GM23338 (cell line): ENCODE measurements around the gene FOXA2.
A peak's percentile ranks its signal among the peaks of the same experiment; 100 is the strongest.

Experiments used
- EZH2 ChIP-seq: fragments of 200-600 bp; sonication (generic); IDR thresholded peaks from one replicate; pipeline ENCODE4 v1.8.0; 2017; ENCODE audit warnings: antibody characterized with exemption, mild to moderate bottlenecking, low read depth; ENCODE audit not compliant: unreplicated experiment
- EZH2phosphoT487 ChIP-seq: fragments of 200-600 bp; sonication (generic); IDR thresholded peaks from one replicate; pipeline ENCODE4 v1.8.1; 2018; ENCODE audit warnings: antibody characterized with exemption; ENCODE audit not compliant: unreplicated experiment
- JUNB ChIP-seq: IDR thresholded peaks from one replicate; pipeline ENCODE4 v1.6.1; 2016; ENCODE audit warnings: antibody characterized with exemption; ENCODE audit not compliant: unreplicated experiment
- POLR2AphosphoS5 ChIP-seq: IDR thresholded peaks from 2 replicates; pipeline ENCODE4 v1.6.1; 2016; ENCODE audit warnings: antibody characterized with exemption, low read depth
- ZNF114 ChIP-seq: fragments of 250-450 bp; sonication (Bioruptor Pico); IDR thresholded peaks from 2 replicates; pipeline ENCODE4 v1.5.0; 2020; ENCODE audit warnings: mild to moderate bottlenecking, moderate library complexity
- TF ChIP-seq, protein P1 (sequence below), 2 experiments: fragments of 200-600 bp in 1 of 2; sonication (generic) in 1 of 2; conservative IDR thresholded peaks; 2 replicates each; pipeline versions ENCODE4 v1.5.1 to v1.6.1; 2016 to 2017; ENCODE audit warnings: antibody characterized with exemption in 2 of 2, low read depth in 2 of 2, mild to moderate bottlenecking in 2 of 2, moderate library complexity in 1 of 2
- TF ChIP-seq, protein P2 (sequence below): IDR thresholded peaks from 2 replicates; pipeline ENCODE4 v1.6.1; 2016; ENCODE audit warnings: antibody characterized with exemption
- TF ChIP-seq, protein P3 (sequence below): IDR thresholded peaks from one replicate; pipeline ENCODE4 v1.6.1; 2018; ENCODE audit warnings: antibody characterized with exemption; ENCODE audit not compliant: unreplicated experiment

DNA sequence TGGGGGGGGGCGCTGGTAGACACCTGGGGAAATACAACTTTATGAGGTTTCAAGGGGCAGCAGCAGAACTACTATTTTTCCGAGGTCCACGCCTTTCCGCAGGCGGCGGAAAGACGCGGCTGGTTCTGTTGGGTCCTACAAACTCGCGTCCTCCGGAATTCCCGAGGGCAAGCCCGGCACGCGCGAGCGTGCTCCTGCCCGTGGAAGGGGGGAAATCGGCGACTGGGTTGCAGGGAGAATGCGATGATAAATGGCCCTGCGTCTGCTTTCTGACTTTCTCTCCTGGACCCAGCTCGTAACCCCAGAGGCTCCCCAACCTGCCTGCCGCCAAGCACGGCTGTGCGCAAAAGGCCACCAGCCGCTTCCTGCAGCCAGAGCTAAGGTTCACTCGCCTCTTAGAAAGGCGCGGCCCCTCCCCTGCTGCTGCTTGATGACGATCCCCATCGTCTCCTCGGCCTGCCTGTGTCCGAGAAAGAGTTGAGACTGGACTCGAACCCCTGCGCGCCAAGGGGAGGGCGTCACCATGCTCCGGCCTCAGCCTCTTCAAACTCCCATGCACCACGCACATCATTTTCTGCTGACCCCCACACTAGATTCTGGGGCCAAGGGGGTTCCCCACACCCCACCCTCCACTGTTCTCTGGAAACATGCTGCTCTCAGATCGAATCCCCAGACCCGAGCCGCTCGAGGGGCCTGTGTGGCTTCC, 6.7 kb downstream of the FOXA2 start:
- TF ChIP-seq POLR2AphosphoS5 (no peak), EZH2 (peak; percentile 58), EZH2phosphoT487 (no peak), JUNB (no peak), ZNF114 (CRISPR knock-in tag) (no peak)
- TF ChIP-seq, protein P1, sequence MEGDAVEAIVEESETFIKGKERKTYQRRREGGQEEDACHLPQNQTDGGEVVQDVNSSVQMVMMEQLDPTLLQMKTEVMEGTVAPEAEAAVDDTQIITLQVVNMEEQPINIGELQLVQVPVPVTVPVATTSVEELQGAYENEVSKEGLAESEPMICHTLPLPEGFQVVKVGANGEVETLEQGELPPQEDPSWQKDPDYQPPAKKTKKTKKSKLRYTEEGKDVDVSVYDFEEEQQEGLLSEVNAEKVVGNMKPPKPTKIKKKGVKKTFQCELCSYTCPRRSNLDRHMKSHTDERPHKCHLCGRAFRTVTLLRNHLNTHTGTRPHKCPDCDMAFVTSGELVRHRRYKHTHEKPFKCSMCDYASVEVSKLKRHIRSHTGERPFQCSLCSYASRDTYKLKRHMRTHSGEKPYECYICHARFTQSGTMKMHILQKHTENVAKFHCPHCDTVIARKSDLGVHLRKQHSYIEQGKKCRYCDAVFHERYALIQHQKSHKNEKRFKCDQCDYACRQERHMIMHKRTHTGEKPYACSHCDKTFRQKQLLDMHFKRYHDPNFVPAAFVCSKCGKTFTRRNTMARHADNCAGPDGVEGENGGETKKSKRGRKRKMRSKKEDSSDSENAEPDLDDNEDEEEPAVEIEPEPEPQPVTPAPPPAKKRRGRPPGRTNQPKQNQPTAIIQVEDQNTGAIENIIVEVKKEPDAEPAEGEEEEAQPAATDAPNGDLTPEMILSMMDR (conservative IDR thresholded peaks at IDR 0.05; ENCODE audit: low read depth in 2 of 2): no peak
- TF ChIP-seq, protein P2, sequence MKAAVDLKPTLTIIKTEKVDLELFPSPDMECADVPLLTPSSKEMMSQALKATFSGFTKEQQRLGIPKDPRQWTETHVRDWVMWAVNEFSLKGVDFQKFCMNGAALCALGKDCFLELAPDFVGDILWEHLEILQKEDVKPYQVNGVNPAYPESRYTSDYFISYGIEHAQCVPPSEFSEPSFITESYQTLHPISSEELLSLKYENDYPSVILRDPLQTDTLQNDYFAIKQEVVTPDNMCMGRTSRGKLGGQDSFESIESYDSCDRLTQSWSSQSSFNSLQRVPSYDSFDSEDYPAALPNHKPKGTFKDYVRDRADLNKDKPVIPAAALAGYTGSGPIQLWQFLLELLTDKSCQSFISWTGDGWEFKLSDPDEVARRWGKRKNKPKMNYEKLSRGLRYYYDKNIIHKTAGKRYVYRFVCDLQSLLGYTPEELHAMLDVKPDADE: no peak
- TF ChIP-seq, protein P3, sequence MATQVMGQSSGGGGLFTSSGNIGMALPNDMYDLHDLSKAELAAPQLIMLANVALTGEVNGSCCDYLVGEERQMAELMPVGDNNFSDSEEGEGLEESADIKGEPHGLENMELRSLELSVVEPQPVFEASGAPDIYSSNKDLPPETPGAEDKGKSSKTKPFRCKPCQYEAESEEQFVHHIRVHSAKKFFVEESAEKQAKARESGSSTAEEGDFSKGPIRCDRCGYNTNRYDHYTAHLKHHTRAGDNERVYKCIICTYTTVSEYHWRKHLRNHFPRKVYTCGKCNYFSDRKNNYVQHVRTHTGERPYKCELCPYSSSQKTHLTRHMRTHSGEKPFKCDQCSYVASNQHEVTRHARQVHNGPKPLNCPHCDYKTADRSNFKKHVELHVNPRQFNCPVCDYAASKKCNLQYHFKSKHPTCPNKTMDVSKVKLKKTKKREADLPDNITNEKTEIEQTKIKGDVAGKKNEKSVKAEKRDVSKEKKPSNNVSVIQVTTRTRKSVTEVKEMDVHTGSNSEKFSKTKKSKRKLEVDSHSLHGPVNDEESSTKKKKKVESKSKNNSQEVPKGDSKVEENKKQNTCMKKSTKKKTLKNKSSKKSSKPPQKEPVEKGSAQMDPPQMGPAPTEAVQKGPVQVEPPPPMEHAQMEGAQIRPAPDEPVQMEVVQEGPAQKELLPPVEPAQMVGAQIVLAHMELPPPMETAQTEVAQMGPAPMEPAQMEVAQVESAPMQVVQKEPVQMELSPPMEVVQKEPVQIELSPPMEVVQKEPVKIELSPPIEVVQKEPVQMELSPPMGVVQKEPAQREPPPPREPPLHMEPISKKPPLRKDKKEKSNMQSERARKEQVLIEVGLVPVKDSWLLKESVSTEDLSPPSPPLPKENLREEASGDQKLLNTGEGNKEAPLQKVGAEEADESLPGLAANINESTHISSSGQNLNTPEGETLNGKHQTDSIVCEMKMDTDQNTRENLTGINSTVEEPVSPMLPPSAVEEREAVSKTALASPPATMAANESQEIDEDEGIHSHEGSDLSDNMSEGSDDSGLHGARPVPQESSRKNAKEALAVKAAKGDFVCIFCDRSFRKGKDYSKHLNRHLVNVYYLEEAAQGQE: no peak
